ENCODE results near the gene FYB1. TPM values are rescaled to one million over a fixed set of nuclear protein-coding genes. Genes with fewer than 3 reads are reported as not detected.

The FYB1 gene
- total and polyA plus RNA-seq, 2 of the 8 experiments (the other 6 are each of a cell fraction or from before 2014, with no cell fraction given) = not detected

GRCh38 chr5:39185761-39186160 is 33.6 kb downstream of the FYB1 start (continued):
- TF ChIP-seq CHD7 (IDR thresholded peaks at IDR 0.05; ENCODE audit: insufficient replicate concordance, low read length) (no peak), CBX5 (IDR thresholded peaks at IDR 0.05; ENCODE audit: low read depth, low read length) (no peak), BACH1 (IDR thresholded peaks at IDR 0.05; ENCODE audit: low read length) (no peak), EGR1 (IDR thresholded peaks at IDR 0.05; ENCODE audit: borderline replicate concordance, low read depth, low read length) (no peak), RBBP5 (IDR thresholded peaks at IDR 0.05; ENCODE audit: borderline replicate concordance, low read depth, low read length) (no peak), FOSL1 (IDR thresholded peaks at IDR 0.05; ENCODE audit: insufficient read depth, low read depth, low read length) (no peak), SP1 (IDR thresholded peaks at IDR 0.05; ENCODE audit: low read depth, low read length) (no peak), POLR2A (IDR thresholded peaks at IDR 0.05; ENCODE audit: control extremely low read depth in 1 of 2, low read depth in 2 of 2, low read length in 2 of 2) (no peak), CTCF (IDR thresholded peaks at IDR 0.05; ENCODE audit: control extremely low read depth in 1 of 3, insufficient read depth in 1 of 3, low read depth in 1 of 3, low read length in 3 of 3) (no peak), TCF12 (IDR thresholded peaks at IDR 0.05; ENCODE audit: low read depth, low read length) (no peak)

Measured in H1 (cell line).